Measurements from ENCODE around the gene MAP4K2. TPM values are rescaled to one million over a fixed set of nuclear protein-coding genes. Genes with fewer than 3 reads are reported as not detected.
A peak's percentile ranks its signal among the peaks of the same experiment; 100 is the strongest.

The MAP4K2 gene
- total RNA-seq, 1 experiment from 2014 or later: 14.4 TPM

GRCh38 chr11:64752175-64752970 is 50.6 kb downstream of the MAP4K2 start:
- no peak for DNase-seq (ENCODE audit: low read depth)
- in situ Hi-C loops (cut with HindIII; ENCODE audit: low pct_unique_long_range_greater_than_20kb, low sequenced_read_pairs): no loop called here

- in situ Hi-C loops (cut with HindIII; ENCODE audit: low pct_unique_long_range_greater_than_20kb, low sequenced_read_pairs): no loop called here
- DNase-seq (ENCODE audit: low read depth): no peak
Measured at GRCh38 chr11:64751580-64751979, 51.4 kb downstream of the MAP4K2 start.

- in situ Hi-C loops (cut with HindIII; ENCODE audit: low pct_unique_long_range_greater_than_20kb, low sequenced_read_pairs): no loop called here
- DNase-seq (ENCODE audit: low read depth): no peak
Measured at GRCh38 chr11:64751136-64751535, 51.9 kb downstream of the MAP4K2 start.

- in situ Hi-C loops (cut with HindIII; ENCODE audit: low pct_unique_long_range_greater_than_20kb, low sequenced_read_pairs): no loop called here
- DNase-seq (ENCODE audit: low read depth): no peak
Measured at GRCh38 chr11:64750361-64751054, 52.5 kb downstream of the MAP4K2 start.

GRCh38 chr11:64747961-64748665 is 54.9 kb downstream of the MAP4K2 start:
- DNase-seq (ENCODE audit: low read depth): no peak
- in situ Hi-C loops (cut with HindIII; ENCODE audit: low pct_unique_long_range_greater_than_20kb, low sequenced_read_pairs): no loop called here

- no peak for DNase-seq (ENCODE audit: low read depth)
- in situ Hi-C loops (cut with HindIII; ENCODE audit: low pct_unique_long_range_greater_than_20kb, low sequenced_read_pairs): no loop called here
Measured at GRCh38 chr11:64746486-64746885, 56.5 kb downstream of the MAP4K2 start.

GRCh38 chr11:64745521-64746328 is 57.3 kb downstream of the MAP4K2 start:
- DNase-seq (ENCODE audit: low read depth): peak; percentile 61
- in situ Hi-C loops (cut with HindIII; ENCODE audit: low pct_unique_long_range_greater_than_20kb, low sequenced_read_pairs): no loop called here

GRCh38 chr11:64745189-64745520 is 57.9 kb downstream of the MAP4K2 start:
- in situ Hi-C loops (cut with HindIII; ENCODE audit: low pct_unique_long_range_greater_than_20kb, low sequenced_read_pairs): no loop called here
- DNase-seq (ENCODE audit: low read depth): no peak

- in situ Hi-C loops (cut with HindIII; ENCODE audit: low pct_unique_long_range_greater_than_20kb, low sequenced_read_pairs): no loop called here
- no peak for DNase-seq (ENCODE audit: low read depth)
Measured at GRCh38 chr11:64744544-64745188, 58.3 kb downstream of the MAP4K2 start.

GRCh38 chr11:64743591-64744543 is 59.1 kb downstream of the MAP4K2 start, which contains the start of gene RASGRP2:
Gene RASGRP2 (minus strand): TSS chr11:64744142. CDS start chr11:64742866, 1,276 bp downstream.
- in situ Hi-C loops (cut with HindIII; ENCODE audit: low pct_unique_long_range_greater_than_20kb, low sequenced_read_pairs): no loop called here
- peak; percentile 41 for DNase-seq (ENCODE audit: low read depth)

- in situ Hi-C loops (cut with HindIII; ENCODE audit: low pct_unique_long_range_greater_than_20kb, low sequenced_read_pairs): no loop called here
- DNase-seq (ENCODE audit: low read depth): no peak
Measured at GRCh38 chr11:64742889-64743590, 60.0 kb downstream of the MAP4K2 start.

GRCh38 chr11:64742087-64742888 is 60.7 kb downstream of the MAP4K2 start:
- no peak for DNase-seq (ENCODE audit: low read depth)

GRCh38 chr11:64741375-64742086 is 61.5 kb downstream of the MAP4K2 start:
- in situ Hi-C loops (cut with HindIII; ENCODE audit: low pct_unique_long_range_greater_than_20kb, low sequenced_read_pairs): no loop called here
- no peak for DNase-seq (ENCODE audit: low read depth)

More at GRCh38 chr11:64742087-64742888, 60.7 kb downstream of the MAP4K2 start:
- in situ Hi-C loops (cut with HindIII; ENCODE audit: low pct_unique_long_range_greater_than_20kb, low sequenced_read_pairs): no loop called here

GRCh38 chr11:64739871-64740270 is 63.1 kb downstream of the MAP4K2 start:
- no peak for DNase-seq (ENCODE audit: low read depth)
- in situ Hi-C loops (cut with HindIII; ENCODE audit: low pct_unique_long_range_greater_than_20kb, low sequenced_read_pairs): no loop called here

- no peak for DNase-seq (ENCODE audit: low read depth)
- in situ Hi-C loops (cut with HindIII; ENCODE audit: low pct_unique_long_range_greater_than_20kb, low sequenced_read_pairs): no loop called here
Measured at GRCh38 chr11:64736654-64737053, 66.4 kb downstream of the MAP4K2 start.
